Measurements from ENCODE around the gene PRC1.
"Not testable (repeated sequence)": the region's sequence is repeated elsewhere in the genome, so short reads cannot be mapped to it uniquely, and the experiment has no call there.

The PRC1 gene

DNA sequence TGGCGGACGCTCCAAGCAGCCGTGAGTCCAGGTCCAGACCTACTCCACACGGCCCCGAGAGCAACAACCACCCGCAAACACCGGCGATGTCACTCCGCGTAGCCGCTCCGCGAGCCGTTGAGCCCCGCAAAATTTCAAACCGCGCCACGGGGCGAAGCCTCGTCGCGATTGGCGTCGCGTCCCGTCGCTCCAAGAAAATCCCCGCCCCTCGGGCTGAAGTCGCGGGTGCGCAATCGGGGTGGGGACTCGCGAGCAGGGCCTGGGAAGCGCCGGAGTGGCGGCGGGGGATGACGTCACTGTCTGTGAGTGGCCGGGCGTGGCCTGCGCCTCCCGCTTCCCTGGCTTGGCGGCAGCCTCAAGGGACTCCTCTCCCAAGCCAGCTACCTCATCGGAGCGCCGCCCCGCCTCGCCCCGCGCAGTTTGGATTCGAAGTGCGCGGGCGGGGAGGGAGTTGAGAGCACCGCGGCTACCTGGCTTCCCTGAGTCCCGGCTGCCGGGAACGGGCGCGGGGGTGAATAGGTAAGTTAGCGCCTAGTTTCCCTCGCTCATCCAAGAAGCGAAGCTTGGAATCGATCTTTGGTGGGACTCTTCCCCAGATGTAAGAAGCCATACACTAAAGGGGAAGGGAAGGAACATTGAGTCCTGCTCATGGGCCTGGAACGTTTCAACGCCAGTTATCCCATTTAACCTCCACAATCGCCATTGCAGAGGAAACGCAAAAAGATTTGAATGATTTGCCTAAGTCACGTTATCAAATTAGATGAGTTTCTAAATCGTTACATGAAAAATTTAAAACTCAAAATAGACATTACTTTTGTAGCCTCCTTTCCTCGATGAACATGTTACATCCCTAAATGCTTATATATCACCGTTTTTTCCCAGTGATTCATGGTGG lies at the start of gene PRC1:
Gene PRC1, minus strand, starts transcription at position 119 of the 895 bp plus-strand sequence. Its CDS starts 118 bp downstream, at position 1.
- DNase-seq, result peak; percentile 97

GRCh38 chr15:91043202-91043874 lies 49.0 kb upstream of the PRC1 start:
- no peak for DNase-seq

DNA sequence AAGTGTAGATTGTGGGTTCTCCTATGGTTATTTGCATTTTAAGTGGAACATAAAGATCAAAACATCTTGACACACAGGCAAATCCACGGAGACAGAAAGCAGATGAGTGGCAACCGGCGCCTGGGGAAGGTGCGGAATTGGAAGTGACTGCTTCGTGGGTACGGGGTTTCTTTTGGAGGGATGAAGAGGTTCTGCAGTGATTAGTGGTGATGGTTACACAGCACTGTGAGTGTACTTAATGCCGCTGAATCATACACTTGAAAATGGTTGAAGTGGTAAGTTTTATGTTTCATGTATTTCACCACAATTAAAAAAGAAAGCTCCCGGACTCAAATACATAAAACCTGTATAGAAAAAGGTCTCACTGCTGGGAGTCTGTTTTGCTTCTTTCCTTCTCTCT lies 46.5 kb upstream of the PRC1 start:
- DNase-seq, result no peak

GRCh38 chr15:91039996-91040395 lies 45.7 kb upstream of the PRC1 start:
- no peak for DNase-seq

GRCh38 chr15:91032919-91033803 lies 38.8 kb upstream of the PRC1 start:
- peak; percentile 51 to 67 for DNase-seq

DNA sequence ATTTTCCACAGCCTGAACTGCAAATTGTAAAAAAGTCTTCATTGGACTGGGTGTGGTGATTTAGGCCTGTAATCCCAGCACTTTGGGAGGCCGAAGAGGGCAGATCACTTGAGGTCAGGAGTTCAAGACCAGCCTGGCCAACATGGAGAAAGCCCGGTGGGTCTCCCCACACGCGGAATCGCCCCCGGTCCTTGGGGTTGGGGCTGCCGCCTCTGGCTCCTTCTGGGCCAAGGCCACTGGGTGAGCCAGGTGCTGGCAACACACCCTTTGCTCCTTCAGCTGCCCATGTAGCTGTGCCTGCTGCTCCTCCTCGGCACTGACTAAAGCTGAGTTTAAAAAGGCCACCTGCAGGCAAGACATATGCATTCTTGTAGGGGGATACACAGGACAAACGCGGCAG lies 37.5 kb upstream of the PRC1 start:
- no peak for DNase-seq

DNA sequence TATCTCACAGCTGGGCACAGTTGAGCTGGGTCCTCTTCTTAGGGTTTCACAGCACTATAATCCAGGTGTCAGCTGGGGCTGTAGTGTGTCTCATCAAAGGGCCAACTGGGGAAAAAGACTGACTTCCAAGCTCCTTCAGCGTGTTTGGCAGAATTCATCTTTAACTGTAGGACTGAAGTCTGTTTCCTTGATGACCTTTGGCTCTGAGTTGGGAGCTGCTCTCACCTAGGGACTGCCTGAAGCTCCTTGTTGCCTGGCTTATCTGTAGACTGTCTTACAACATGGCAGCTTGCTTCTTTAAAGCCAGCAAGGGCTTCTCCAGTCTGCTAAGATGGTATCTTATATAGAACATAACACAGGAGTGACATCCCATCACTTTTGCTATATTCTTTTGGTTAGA lies 33.3 kb upstream of the PRC1 start:
- no peak for DNase-seq

DNA sequence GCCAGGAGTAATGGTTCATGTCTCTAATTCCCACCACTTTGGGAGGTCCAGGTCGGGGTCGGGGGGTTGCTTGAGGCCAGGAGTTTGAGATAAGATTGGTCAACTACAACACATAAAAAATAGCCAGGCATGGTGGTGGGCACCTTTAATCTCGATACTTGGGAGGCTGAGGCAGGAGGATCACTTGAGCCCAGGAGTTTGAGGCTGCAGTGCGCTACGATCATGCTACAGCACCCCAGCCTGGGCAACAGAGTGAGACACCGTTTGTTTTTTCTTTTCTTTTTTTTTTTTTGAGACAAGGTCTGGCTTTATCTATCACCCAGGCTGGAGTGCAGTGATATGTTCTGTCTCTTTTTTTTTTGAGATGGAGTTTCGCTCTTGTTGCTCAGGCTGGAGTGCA lies 29.4 kb upstream of the PRC1 start:
- DNase-seq, result no peak

DNA sequence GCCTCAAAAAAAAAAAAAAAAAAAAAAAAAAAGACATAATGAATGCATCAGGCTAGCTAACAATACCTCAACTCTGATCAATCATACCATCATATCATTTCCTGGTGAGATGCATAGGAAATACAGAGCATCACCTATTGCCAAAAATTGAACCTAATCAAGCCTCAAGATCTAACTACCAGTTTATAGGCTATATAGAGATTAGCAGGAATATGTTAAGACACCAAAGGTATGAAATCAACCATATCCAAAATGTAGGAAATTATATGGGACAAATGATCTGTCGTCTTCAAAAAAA lies 28.4 kb upstream of the PRC1 start:
- DNase-seq, result no peak

DNA sequence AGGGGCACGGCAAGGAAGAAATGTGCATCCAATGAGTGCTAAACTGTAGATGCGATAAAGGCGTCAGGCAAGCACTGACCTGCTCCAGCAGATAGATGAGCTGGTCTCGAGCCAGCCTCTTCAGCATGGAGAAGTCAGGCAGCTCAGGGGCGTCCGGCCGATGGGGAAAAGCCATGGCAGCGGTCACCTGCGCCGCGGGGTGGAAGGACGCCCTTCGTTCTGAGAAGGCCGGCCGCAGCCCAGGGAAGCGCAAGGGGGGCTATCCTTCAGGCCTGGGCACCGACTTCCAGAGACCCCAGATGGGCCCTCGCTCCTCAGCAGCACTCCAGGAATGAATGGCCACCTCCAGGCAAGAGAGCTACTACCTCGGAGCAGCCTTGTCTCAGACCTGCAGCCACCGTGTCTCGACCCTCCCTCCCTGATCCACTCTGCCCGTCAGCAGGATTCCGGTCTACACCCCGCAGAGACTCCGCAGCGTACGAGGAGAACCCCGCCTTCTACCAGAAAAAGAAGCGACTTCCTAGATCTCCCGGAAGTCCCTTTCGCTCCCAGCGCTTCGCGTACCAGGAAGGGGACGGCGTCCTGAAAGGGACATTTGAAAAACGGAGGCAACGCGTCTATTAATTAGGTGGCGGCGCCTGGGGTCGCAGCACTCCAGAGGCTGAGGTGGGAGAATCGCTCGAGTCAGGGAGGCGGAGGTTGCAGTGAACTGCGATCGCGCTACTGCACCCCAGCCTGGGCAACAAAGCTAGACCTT lies 27.9 kb upstream of the PRC1 start, which contains the start of gene VPS33B:
Gene VPS33B, minus strand, starts transcription at position 520 of the 757 bp plus-strand sequence. Its CDS starts 345 bp downstream, at position 175.
- peak; percentile 79 to 86 for DNase-seq

- DNase-seq, result peak in 1 of 2 donors; percentile 1
Measured at GRCh38 chr15:91021516-91022074, 27.3 kb upstream of the PRC1 start.

- DNase-seq, result no peak
Measured at GRCh38 chr15:91018158-91018557, 23.8 kb upstream of the PRC1 start.

- DNase-seq, result no peak
Measured at GRCh38 chr15:91017716-91018115, 23.4 kb upstream of the PRC1 start.

DNA sequence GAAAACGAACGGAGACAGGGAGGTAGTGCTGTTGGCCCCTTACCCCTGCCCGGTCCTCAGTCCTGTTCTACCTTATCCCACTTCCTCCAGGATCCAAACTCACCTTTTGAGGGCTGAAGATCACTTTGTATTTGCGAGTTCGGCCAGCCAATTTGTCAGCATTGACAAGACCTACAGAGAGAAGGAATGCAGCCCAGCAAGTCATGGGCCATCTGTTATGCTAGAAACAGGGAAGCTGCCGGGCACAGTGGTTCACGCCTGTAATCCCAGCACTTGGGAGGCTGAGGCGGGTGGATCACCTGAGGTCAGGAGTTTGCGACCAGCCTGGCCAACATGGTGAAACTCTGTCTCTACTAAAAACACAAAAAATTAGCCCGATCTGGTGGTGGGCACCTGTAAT lies 19.4 kb upstream of the PRC1 start:
- not testable (repeated sequence) for DNase-seq

GRCh38 chr15:91007266-91007665 lies 12.9 kb upstream of the PRC1 start:
- no peak for DNase-seq

GRCh38 chr15:91001209-91001608 lies 6.9 kb upstream of the PRC1 start:
- DNase-seq, result no peak

DNA sequence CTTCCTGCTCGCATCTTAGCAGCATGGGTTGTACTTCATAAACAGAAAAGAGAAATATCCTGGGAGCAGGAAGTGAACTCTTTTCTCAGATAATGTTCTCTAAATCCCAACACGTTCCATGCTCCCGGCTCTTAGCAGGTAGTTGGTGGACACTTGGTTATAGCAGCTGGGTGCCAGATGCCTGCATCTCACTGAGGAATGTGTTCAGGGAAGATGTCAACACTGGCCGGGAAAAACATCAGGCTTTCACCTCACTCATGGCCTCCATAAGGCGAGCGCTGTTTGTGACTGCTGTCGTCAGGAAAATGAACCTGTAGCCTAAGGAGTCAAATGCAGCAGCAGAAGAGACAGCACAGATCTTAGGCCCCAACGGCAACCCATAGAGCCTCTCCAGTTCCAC lies 4.4 kb upstream of the PRC1 start:
- DNase-seq, result no peak

DNA sequence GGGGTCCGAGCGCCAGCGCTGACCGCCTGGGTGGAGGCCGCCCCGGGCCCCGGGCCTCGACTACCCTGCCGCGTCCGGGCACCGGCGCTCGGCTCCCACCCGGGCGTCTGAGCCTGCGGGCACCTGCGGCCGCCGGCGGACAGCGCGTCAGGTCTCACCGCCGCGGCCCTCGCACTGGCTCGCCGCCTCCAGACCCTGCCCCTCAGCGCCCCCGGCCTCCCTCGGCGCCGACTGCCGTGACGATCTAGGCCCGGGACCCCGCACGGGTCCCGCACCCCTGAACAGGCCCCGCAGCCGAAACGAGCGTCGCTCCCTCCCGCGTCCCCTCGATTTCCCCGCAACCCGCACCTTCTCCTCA lies 297 bp downstream of the PRC1 start:
- no peak for DNase-seq

DNA sequence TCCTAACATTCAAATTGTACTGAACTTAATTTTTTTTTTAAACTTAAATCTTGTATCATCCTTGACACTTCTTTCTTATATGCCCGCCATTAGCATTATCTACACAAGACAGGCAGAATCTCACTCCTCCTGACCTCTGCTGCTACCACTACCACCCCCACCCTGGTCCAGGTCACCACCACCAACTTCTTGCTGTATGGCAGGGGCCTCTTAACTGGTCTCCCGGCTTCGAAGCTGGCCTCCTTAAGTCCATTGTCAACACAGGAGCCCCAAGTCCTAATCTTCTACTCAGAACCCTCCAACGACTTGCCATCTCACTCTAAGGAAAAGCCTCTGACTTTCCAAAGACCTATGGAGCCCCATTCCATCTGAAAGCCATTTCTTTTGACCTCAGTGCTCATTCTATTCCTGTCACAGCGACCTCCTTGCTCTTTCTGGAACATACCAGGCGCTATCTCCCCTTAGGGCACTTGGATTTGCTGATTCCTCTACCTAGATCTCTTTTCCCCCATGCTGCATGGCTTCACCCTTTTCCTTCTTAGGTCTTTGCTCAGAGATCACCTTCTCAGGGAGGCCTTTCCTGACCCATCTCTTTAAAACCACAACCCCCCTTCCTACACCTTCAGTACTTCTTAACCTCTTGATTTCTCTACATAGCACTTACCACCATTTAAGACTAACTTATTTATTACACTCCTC lies 2.6 kb downstream of the PRC1 start:
- no peak for DNase-seq

- DNase-seq, result no peak
Measured at GRCh38 chr15:90990446-90990845, 3.9 kb downstream of the PRC1 start.

DNA sequence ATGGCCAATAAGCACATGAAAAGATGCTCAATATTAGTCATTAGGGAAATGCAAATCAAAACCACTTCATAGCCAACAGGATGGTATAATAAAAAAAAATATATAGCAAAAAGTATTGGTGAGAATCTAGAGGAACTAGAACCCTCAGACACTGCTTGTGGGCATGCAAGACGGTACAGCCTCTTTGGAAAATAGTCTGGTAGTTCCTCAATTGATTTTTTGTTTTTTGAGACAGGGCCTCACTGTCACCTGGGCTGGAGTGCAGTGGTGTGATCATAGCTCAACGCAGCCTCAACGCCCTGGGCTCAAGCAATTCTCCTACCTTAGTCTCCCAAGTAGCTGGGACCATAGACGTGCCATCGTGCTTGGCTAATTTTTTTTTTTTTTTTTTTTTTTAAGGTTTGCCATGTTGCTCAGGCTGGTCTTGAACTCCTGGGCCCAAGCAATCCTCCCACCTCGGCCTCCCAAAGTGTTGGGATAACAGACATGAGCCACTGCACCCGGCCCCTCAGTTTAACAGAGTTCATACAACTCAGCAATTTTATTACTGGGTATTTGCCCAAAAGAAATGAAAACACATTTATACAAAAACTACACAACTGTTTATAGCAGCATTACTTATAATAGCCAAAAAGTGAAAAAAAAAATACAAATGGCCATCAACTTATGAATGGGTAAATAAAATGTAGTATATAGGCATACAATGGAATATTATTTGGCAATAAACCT lies 5.1 kb downstream of the PRC1 start:
- no peak for DNase-seq
